Fibroblast of lung (primary cell): Measurements from ENCODE around the gene DOP1B. TPM values are rescaled to one million over a fixed set of nuclear protein-coding genes. Genes with fewer than 3 reads are reported as not detected.

Experiments used
- DNase-seq, 2 donors: peaks; one replicate each; pipeline versions ENCODE4 v3.0.0 to v3.0.0-alpha.2; 2010; ENCODE audit warnings: low read depth in 2 of 2
- H2AFZ ChIP-seq: 2 replicates; pipeline ENCODE4 v1.5.1; 2012; ENCODE audit warnings: low read length, control low read depth, inconsistent platforms
- H3K27ac ChIP-seq: 2 replicates; pipeline ENCODE4 v1.5.1; 2011; ENCODE audit warnings: low read length, control low read depth; ENCODE audit not compliant: insufficient read depth
- H3K27me3 ChIP-seq: 2 replicates; pipeline ENCODE4 v1.5.1; 2011; ENCODE audit warnings: mild to moderate bottlenecking, low read length; ENCODE audit not compliant: control insufficient read depth, insufficient read depth
- H3K36me3 ChIP-seq: 2 replicates; pipeline ENCODE4 v1.5.1; 2011; ENCODE audit warnings: low read length; ENCODE audit not compliant: control insufficient read depth, insufficient read depth
- H3K4me1 ChIP-seq: 2 replicates; pipeline ENCODE4 v1.5.1; 2011; ENCODE audit warnings: low read length; ENCODE audit not compliant: control insufficient read depth, insufficient read depth; ENCODE audit errors: extremely low read depth
- H3K4me2 ChIP-seq: 2 replicates; pipeline ENCODE4 v1.5.1; 2011; ENCODE audit warnings: low read length, control low read depth; ENCODE audit not compliant: insufficient read depth; ENCODE audit errors: extremely low read depth
- H3K4me3 ChIP-seq, 4 experiments: fragments of 200-600 bp in 1 of 4; sonication (generic) in 1 of 4; replicated peaks in 1 of 4; 2 replicates each; pipeline ENCODE4 v1.5.1; 2011 to 2016; ENCODE audit warnings: low read length in 4 of 4, low read depth in 3 of 4, mild to moderate bottlenecking in 3 of 4, control low read depth in 2 of 4, inconsistent platforms in 1 of 4, mixed read lengths in 1 of 4; ENCODE audit not compliant: insufficient read depth in 1 of 4; ENCODE audit errors: control extremely low read depth in 1 of 4
- H3K79me2 ChIP-seq: 2 replicates; pipeline ENCODE4 v1.5.1; 2012; ENCODE audit warnings: mild to moderate bottlenecking, low read length, inconsistent platforms; ENCODE audit not compliant: control insufficient read depth, insufficient read depth
- H3K9ac ChIP-seq: 2 replicates; pipeline ENCODE4 v1.5.1; 2011; ENCODE audit warnings: mild to moderate bottlenecking, low read length, control low read depth; ENCODE audit not compliant: insufficient read depth
- H3K9me3 ChIP-seq: 2 replicates; pipeline ENCODE4 v1.5.1; 2012; ENCODE audit warnings: low read depth, low read length; ENCODE audit not compliant: control insufficient read depth, insufficient read depth
- H4K20me1 ChIP-seq: 2 replicates; pipeline ENCODE4 v1.5.1; 2011; ENCODE audit warnings: low read length; ENCODE audit not compliant: control insufficient read depth, insufficient read depth; ENCODE audit errors: extremely low read depth
- CTCF ChIP-seq, 2 donors: IDR thresholded peaks in 1 of 2; conservative IDR thresholded peaks in 1 of 2; 1 replicate in 1 of 2; 2 replicates in 1 of 2; pipeline ENCODE4 v1.5.1; 2011 to 2012; ENCODE audit warnings: low read length in 2 of 2, control low read depth in 1 of 2, inconsistent platforms in 1 of 2, low read depth in 1 of 2, mild to moderate bottlenecking in 1 of 2
- EZH2 ChIP-seq: IDR thresholded peaks from 2 replicates; pipeline ENCODE4 v1.5.1; 2012; ENCODE audit warnings: low read length, control low read depth, mild to moderate bottlenecking; ENCODE audit errors: missing control alignments
- polyA plus RNA-seq, 2 donors: library from polyadenylated mRNA; depleted of rRNA in 1 of 2; stranded (reverse) in 1 of 2; unstranded in 1 of 2; fragments of >200 nt; gene quantifications; 2 replicates each; pipeline ENCODE4 v1.2.1, GENCODE V29; 2011 to 2012; ENCODE audit warnings: missing spikeins in 1 of 2
- total RNA-seq: library from RNA; depleted of rRNA; stranded (reverse); fragments of >200 nt; gene quantifications from 2 replicates; pipeline ENCODE4 v1.2.1, GENCODE V29; 2014

DOP1B gene
- total and polyA plus RNA-seq, 2 donors (not counting 1 experiment from before 2014, with no cell fraction given): 6.1 to 18.3 TPM

GRCh38 chr21:36178349-36178748 lies 21.7 kb downstream of the DOP1B start:
- H3K27me3 ChIP-seq: no peaks in the 10 kb centered on the region
- no peaks in the 10 kb centered on the region for H3K4me1 ChIP-seq
- H3K27ac ChIP-seq: no peak overlapping the region
- no peak overlapping the region for H3K9ac ChIP-seq
- no peak overlapping the region for H3K4me3 ChIP-seq
- no peaks in the 10 kb centered on the region for H3K79me2 ChIP-seq
- H3K9me3 ChIP-seq: no peaks in the 10 kb centered on the region
- H2AFZ ChIP-seq: no peak overlapping the region
- TF ChIP-seq CTCF (conservative IDR thresholded peaks at IDR 0.05 in 1 of 2, IDR thresholded peaks at IDR 0.05 in 1 of 2; ENCODE audit: low read depth in 1 of 2, low read length in 2 of 2) (no peak), EZH2 (no peak)
- H4K20me1 ChIP-seq: no peaks in the 10 kb centered on the region
- no peak for DNase-seq
- no peak overlapping the region for H3K4me2 ChIP-seq
- no peaks in the 10 kb centered on the region for H3K36me3 ChIP-seq

GRCh38 chr21:36179145-36179544 lies 22.5 kb downstream of the DOP1B start:
- no peaks in the 10 kb centered on the region for H3K27me3 ChIP-seq
- DNase-seq: peak in 1 of 2 donors; percentile 30
- H3K27ac ChIP-seq: no peak overlapping the region
- no peaks in the 10 kb centered on the region for H3K9me3 ChIP-seq
- H3K4me2 ChIP-seq: no peak overlapping the region
- H3K4me3 ChIP-seq: no peak overlapping the region
- H3K79me2 ChIP-seq: no peaks in the 10 kb centered on the region
- TF ChIP-seq CTCF (conservative IDR thresholded peaks at IDR 0.05 in 1 of 2, IDR thresholded peaks at IDR 0.05 in 1 of 2; ENCODE audit: low read depth in 1 of 2, low read length in 2 of 2) (no peak), EZH2 (no peak)
- H3K9ac ChIP-seq: no peak overlapping the region
- no peaks in the 10 kb centered on the region for H4K20me1 ChIP-seq
- H2AFZ ChIP-seq: no peak overlapping the region
- no peaks in the 10 kb centered on the region for H3K4me1 ChIP-seq
- H3K36me3 ChIP-seq: no peaks in the 10 kb centered on the region

- Histone ChIP-seq H3K27me3 (no peaks in the 10 kb centered on the region), H3K27ac (no peak overlapping the region), H4K20me1 (no peaks in the 10 kb centered on the region), H3K9ac (no peak overlapping the region), H3K4me1 (no peaks in the 10 kb centered on the region), H3K9me3 (no peaks in the 10 kb centered on the region), H3K4me3 (no peak overlapping the region), H2AFZ (no peak overlapping the region), H3K4me2 (no peak overlapping the region), H3K36me3 (no peaks in the 10 kb centered on the region), H3K79me2 (no peaks in the 10 kb centered on the region)
- DNase-seq: no peak
- TF ChIP-seq EZH2 (no peak), CTCF (conservative IDR thresholded peaks at IDR 0.05 in 1 of 2, IDR thresholded peaks at IDR 0.05 in 1 of 2; ENCODE audit: low read depth in 1 of 2, low read length in 2 of 2) (no peak)
Measured at GRCh38 chr21:36180963-36181362, 24.3 kb downstream of the DOP1B start.
